ENCODE results near the gene INPP4A. TPM values are rescaled to one million over a fixed set of nuclear protein-coding genes. Genes with fewer than 3 reads are reported as not detected.

Gene INPP4A
- total RNA-seq, 1 experiment from 2014 or later: 23.4 TPM

GRCh38 chr2:98519156-98519555, 74.5 kb downstream of the INPP4A start:
- Histone ChIP-seq H4K20me1 (ENCODE audit: low read length) (no peaks in the 10 kb centered on the region), H3K9me2 (replicated peaks; ENCODE audit: low read length) (no peaks in the 10 kb centered on the region), H3K4me1 (ENCODE audit: insufficient read depth, low read length) (peaks cover 6% of the 10 kb centered on the region; the same call in 1 of the 2 replicates), H3K9me3 (ENCODE audit: low read length) (no peaks in the 10 kb centered on the region), H3K79me2 (ENCODE audit: low read length) (no peaks in the 10 kb centered on the region), H2AFZ (ENCODE audit: low read length) (no peak overlapping the region), H3K36me3 (ENCODE audit: low read depth, low read length) (no peaks in the 10 kb centered on the region; the same call in 1 of the 2 replicates), H3K9ac (ENCODE audit: low read length) (no peak overlapping the region), H3F3A (ENCODE audit: low read length, unreplicated experiment) (no peaks in the 10 kb centered on the region), H3K4me2 (ENCODE audit: low read length) (no peak overlapping the region), H3K27ac (ENCODE audit: low read length) (no peak overlapping the region), H3K27me3 (ENCODE audit: low read length) (no peaks in the 10 kb centered on the region), H3K4me3 (ENCODE audit: low read length) (no peak overlapping the region)
- TF ChIP-seq EZH2 (IDR thresholded peaks at IDR 0.05; ENCODE audit: low read length, unreplicated experiment) (no peak), CTCF (conservative IDR thresholded peaks at IDR 0.05; ENCODE audit: low read depth, low read length) (no peak), EZH2phosphoT487 (IDR thresholded peaks at IDR 0.05; ENCODE audit: borderline replicate concordance, low read length) (no peak)
- intact Hi-C loops (cut with micrococcal nuclease): no loop called here
- ChIA-PET POLR2A (ENCODE audit: unreplicated experiment) (no interaction called here), CTCF (no interaction called here)
- ATAC-seq: no peak
- BruUV-seq (replicated peaks): no TSS peak
- DNase-seq: no peak

DNA sequence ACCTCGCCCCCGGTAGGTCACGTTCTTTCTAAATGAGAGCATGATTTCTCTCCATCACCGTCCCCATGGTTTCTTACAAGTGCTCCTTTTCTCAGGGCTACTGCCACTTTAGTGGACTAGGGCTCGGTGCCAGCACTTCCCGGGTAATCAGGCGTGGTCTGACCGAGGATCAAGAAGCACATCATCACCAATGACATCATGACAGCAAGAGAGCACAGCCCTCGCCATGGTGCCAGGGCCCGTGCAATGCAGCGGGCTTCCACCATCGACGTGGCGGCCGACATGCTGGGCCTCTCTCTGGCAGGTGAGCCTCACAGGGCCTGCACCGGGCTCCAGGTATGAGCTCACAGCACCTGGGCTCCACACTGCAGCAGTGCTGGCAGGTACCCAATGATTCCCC, 75.2 kb downstream of the INPP4A start:
- TF ChIP-seq CTCF (conservative IDR thresholded peaks at IDR 0.05; ENCODE audit: low read depth, low read length): no peak
- TF ChIP-seq EZH2phosphoT487 (IDR thresholded peaks at IDR 0.05; ENCODE audit: borderline replicate concordance, low read length): no peak
- Histone ChIP-seq H3K4me1 (ENCODE audit: insufficient read depth, low read length) (peaks cover 4% of the 10 kb centered on the region; the same call in 1 of the 2 replicates), H3F3A (ENCODE audit: low read length, unreplicated experiment) (no peaks in the 10 kb centered on the region), H3K36me3 (ENCODE audit: low read depth, low read length) (no peaks in the 10 kb centered on the region; the same call in 1 of the 2 replicates), H3K4me2 (ENCODE audit: low read length) (no peak overlapping the region), H3K79me2 (ENCODE audit: low read length) (no peaks in the 10 kb centered on the region), H3K27ac (ENCODE audit: low read length) (no peak overlapping the region), H2AFZ (ENCODE audit: low read length) (no peak overlapping the region), H3K4me3 (ENCODE audit: low read length) (no peak overlapping the region), H4K20me1 (ENCODE audit: low read length) (no peaks in the 10 kb centered on the region), H3K9me3 (ENCODE audit: low read length) (no peaks in the 10 kb centered on the region), H3K27me3 (ENCODE audit: low read length) (no peaks in the 10 kb centered on the region), H3K9ac (ENCODE audit: low read length) (no peak overlapping the region), H3K9me2 (replicated peaks; ENCODE audit: low read length) (no peaks in the 10 kb centered on the region)
- BruUV-seq (replicated peaks): no TSS peak
- no peak for ATAC-seq
- ChIA-PET POLR2A (ENCODE audit: unreplicated experiment) (no interaction called here), CTCF (no interaction called here)
- no peak for DNase-seq
- intact Hi-C loops (cut with micrococcal nuclease): no loop called here

DNA sequence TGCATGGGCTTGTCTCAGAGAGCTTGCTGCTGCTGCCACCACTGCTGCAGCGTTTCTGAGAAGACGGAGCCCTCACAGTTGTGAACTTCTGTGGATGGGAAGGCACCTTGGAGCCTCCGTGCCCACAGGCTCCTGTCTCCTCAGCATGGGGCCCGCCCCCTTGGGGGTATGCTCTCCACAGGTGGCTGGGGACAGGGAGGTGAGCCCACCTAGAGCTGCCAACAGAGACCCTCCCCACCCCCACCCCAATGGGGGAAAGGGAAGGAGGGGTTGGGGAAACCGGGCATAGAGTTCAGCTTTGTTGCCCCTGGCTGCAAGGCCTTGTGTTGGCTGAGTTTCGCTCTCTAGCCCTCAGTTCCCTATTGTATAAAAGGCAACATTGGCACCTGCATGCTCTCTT, 76.1 kb downstream of the INPP4A start:
- no TSS peak for BruUV-seq (replicated peaks)
- intact Hi-C loops (cut with micrococcal nuclease): no loop called here
- no peaks in the 10 kb centered on the region for H4K20me1 ChIP-seq (ENCODE audit: low read length)
- ATAC-seq (no peak), DNase-seq (no peak)
- no peaks in the 10 kb centered on the region for H3K79me2 ChIP-seq (ENCODE audit: low read length)
- H3K4me1 ChIP-seq (ENCODE audit: insufficient read depth, low read length): no peaks in the 10 kb centered on the region
- TF ChIP-seq EZH2phosphoT487 (IDR thresholded peaks at IDR 0.05; ENCODE audit: borderline replicate concordance, low read length): no peak
- TF ChIP-seq EZH2 (IDR thresholded peaks at IDR 0.05; ENCODE audit: low read length, unreplicated experiment): no peak
- TF ChIP-seq CTCF (conservative IDR thresholded peaks at IDR 0.05; ENCODE audit: low read depth, low read length): no peak
- ChIA-PET POLR2A (ENCODE audit: unreplicated experiment) (no interaction called here), CTCF (no interaction called here)
- H3K9me3 ChIP-seq (ENCODE audit: low read length): no peaks in the 10 kb centered on the region
- no peak overlapping the region for H3K4me3 ChIP-seq (ENCODE audit: low read length)
- H3K9me2 ChIP-seq (replicated peaks; ENCODE audit: low read length): no peaks in the 10 kb centered on the region
- no peak overlapping the region for H3K9ac ChIP-seq (ENCODE audit: low read length)
- no peak overlapping the region for H2AFZ ChIP-seq (ENCODE audit: low read length)
- no peaks in the 10 kb centered on the region; the same call in 1 of the 2 replicates for H3K36me3 ChIP-seq (ENCODE audit: low read depth, low read length)
- H3K27me3 ChIP-seq (ENCODE audit: low read length): no peaks in the 10 kb centered on the region
- H3K27ac ChIP-seq (ENCODE audit: low read length): no peak overlapping the region
- no peaks in the 10 kb centered on the region for H3F3A ChIP-seq (ENCODE audit: low read length, unreplicated experiment)
- H3K4me2 ChIP-seq (ENCODE audit: low read length): no peak overlapping the region

Measured in PC-3 (cell line).